HEK293 (cell line): ENCODE measurements around the gene ZFYVE1.

Source experiments
- OVOL3 ChIP-seq: fragments of 450-650 bp; formaldehyde crosslinking; IDR thresholded peaks from 2 replicates; pipeline ENCODE4 v1.5.1; 2016; ENCODE audit warnings: missing biosample characterization, missing genetic modification characterization
- TCF7L2 ChIP-seq: IDR thresholded peaks from 2 replicates; pipeline ENCODE4 v1.6.1; 2011; ENCODE audit warnings: low read depth, mild to moderate bottlenecking, inconsistent platforms, low read length, moderate library complexity, borderline replicate concordance
- ZFP37 ChIP-seq: fragments of 450-650 bp; formaldehyde crosslinking; IDR thresholded peaks from 2 replicates; pipeline ENCODE4 v1.5.1; 2016; ENCODE audit warnings: missing biosample characterization, missing genetic modification characterization
- ZNF146 ChIP-seq: fragments of 450-650 bp; formaldehyde crosslinking; IDR thresholded peaks from 2 replicates; pipeline ENCODE4 v1.5.1; 2016; ENCODE audit warnings: missing biosample characterization, missing genetic modification characterization
- ZNF629 ChIP-seq: fragments of 450-650 bp; formaldehyde crosslinking; IDR thresholded peaks from 2 replicates; pipeline ENCODE4 v1.5.1; 2017; ENCODE audit warnings: missing biosample characterization, missing genetic modification characterization
- TF ChIP-seq, protein P1 (sequence below): fragments of 450-650 bp; formaldehyde crosslinking; IDR thresholded peaks from 2 replicates; pipeline ENCODE4 v1.5.1; 2016; ENCODE audit warnings: missing biosample characterization, missing genetic modification characterization
- TF ChIP-seq, protein P2 (sequence below): sonication (generic); formaldehyde crosslinking; IDR thresholded peaks from 2 replicates; pipeline ENCODE4 v1.8.1; 2022; ENCODE audit warnings: mild to moderate bottlenecking, moderate library complexity, missing genetic modification reagents
- TF ChIP-seq, protein P3 (sequence below): fragments of 450-650 bp; formaldehyde crosslinking; IDR thresholded peaks from 2 replicates; pipeline ENCODE4; 2016; ENCODE audit warnings: missing biosample characterization, missing genetic modification characterization
- TF ChIP-seq, protein P4 (sequence below): fragments of 450-650 bp; formaldehyde crosslinking; IDR thresholded peaks from 2 replicates; pipeline ENCODE4 v1.5.1; 2016; ENCODE audit warnings: missing biosample characterization, missing genetic modification characterization

DNA sequence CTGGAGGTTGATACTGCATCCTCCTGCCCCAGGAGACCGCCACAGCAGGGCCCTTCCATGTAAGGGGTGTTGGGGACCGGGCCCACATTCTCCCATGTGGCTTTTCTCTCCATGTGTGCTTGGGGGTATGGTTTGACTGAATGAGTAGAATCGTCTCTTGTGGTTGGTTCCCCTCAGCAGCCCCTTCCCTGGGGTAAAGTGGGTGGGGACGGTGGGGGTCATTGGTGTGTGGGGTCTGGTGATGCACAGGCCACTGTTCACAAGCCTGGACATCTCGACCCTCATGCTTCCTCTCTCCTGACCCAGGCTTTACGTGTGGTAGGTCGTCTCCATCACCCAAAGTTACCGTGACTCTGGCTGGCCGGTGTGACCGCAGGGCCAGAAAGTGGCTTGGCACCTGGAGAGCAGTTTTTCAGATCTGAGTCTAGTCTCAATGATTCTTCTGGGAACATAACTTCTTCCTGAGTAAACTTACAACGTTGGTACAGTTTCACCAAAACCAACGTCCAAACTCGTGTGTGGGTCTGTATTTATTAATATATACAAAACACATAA, 83.0 kb downstream of the ZFYVE1 start:
- TF ChIP-seq, protein P1, sequence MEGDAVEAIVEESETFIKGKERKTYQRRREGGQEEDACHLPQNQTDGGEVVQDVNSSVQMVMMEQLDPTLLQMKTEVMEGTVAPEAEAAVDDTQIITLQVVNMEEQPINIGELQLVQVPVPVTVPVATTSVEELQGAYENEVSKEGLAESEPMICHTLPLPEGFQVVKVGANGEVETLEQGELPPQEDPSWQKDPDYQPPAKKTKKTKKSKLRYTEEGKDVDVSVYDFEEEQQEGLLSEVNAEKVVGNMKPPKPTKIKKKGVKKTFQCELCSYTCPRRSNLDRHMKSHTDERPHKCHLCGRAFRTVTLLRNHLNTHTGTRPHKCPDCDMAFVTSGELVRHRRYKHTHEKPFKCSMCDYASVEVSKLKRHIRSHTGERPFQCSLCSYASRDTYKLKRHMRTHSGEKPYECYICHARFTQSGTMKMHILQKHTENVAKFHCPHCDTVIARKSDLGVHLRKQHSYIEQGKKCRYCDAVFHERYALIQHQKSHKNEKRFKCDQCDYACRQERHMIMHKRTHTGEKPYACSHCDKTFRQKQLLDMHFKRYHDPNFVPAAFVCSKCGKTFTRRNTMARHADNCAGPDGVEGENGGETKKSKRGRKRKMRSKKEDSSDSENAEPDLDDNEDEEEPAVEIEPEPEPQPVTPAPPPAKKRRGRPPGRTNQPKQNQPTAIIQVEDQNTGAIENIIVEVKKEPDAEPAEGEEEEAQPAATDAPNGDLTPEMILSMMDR (tag by site-specific recombination) = no peak
- TF ChIP-seq ZNF146 (tag by site-specific recombination) = no peak
- TF ChIP-seq, protein P2, sequence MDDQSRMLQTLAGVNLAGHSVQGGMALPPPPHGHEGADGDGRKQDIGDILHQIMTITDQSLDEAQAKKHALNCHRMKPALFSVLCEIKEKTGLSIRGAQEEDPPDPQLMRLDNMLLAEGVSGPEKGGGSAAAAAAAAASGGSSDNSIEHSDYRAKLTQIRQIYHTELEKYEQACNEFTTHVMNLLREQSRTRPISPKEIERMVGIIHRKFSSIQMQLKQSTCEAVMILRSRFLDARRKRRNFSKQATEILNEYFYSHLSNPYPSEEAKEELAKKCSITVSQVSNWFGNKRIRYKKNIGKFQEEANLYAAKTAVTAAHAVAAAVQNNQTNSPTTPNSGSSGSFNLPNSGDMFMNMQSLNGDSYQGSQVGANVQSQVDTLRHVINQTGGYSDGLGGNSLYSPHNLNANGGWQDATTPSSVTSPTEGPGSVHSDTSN (CRISPR knock-in tag) = no peak
- TF ChIP-seq, protein P3, sequence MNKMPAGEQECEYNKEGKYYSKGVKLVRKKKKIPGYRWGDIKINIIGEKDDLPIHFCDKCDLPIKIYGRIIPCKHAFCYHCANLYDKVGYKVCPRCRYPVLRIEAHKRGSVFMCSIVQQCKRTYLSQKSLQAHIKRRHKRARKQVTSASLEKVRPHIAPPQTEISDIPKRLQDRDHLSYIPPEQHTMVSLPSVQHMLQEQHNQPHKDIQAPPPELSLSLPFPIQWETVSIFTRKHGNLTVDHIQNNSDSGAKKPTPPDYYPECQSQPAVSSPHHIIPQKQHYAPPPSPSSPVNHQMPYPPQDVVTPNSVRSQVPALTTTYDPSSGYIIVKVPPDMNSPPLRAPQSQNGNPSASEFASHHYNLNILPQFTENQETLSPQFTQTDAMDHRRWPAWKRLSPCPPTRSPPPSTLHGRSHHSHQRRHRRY (tag by site-specific recombination) = no peak
- TF ChIP-seq, protein P4, sequence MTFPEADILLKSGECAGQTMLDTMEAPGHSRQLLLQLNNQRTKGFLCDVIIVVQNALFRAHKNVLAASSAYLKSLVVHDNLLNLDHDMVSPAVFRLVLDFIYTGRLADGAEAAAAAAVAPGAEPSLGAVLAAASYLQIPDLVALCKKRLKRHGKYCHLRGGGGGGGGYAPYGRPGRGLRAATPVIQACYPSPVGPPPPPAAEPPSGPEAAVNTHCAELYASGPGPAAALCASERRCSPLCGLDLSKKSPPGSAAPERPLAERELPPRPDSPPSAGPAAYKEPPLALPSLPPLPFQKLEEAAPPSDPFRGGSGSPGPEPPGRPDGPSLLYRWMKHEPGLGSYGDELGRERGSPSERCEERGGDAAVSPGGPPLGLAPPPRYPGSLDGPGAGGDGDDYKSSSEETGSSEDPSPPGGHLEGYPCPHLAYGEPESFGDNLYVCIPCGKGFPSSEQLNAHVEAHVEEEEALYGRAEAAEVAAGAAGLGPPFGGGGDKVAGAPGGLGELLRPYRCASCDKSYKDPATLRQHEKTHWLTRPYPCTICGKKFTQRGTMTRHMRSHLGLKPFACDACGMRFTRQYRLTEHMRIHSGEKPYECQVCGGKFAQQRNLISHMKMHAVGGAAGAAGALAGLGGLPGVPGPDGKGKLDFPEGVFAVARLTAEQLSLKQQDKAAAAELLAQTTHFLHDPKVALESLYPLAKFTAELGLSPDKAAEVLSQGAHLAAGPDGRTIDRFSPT = no peak
- no peak for TF ChIP-seq OVOL3 (tag by site-specific recombination)
- TF ChIP-seq TCF7L2 = no peak
- no peak for TF ChIP-seq ZNF629
- no peak for TF ChIP-seq ZFP37 (tag by site-specific recombination)
